ENCODE data around the gene RPL37. TPM values are rescaled to one million over a fixed set of nuclear protein-coding genes. Genes with fewer than 3 reads are reported as not detected.

RPL37 gene
- total and polyA plus RNA-seq, 2 experiments from 2014 or later, result 68.7 to 534 TPM

GRCh38 chr5:40841068-40841805 lies 6.2 kb upstream of the RPL37 start, which contains the start of gene CARD6:
Gene CARD6, plus strand, starts transcription at chr5:40841367. Its CDS starts 16 bp downstream, at chr5:40841383.
- Histone ChIP-seq H3K79me2 (no peaks in the 10 kb centered on the region), H3K4me1 (ENCODE audit: insufficient read depth) (peaks cover 2% of the 10 kb centered on the region), H3K9me2 (replicated peaks; ENCODE audit: insufficient read depth) (no peaks in the 10 kb centered on the region), H3K27ac (peak within 1 kb of the TSS; percentile 83), H3K4me2 (peak within 1 kb of the TSS; percentile 65), H3K4me3 (peak within 1 kb of the TSS; percentile 13), H3K9me3 (ENCODE audit: low read depth) (no peaks in the 10 kb centered on the region), H4K20me1 (ENCODE audit: insufficient read depth, poor library complexity, severe bottlenecking) (no peaks in the 10 kb centered on the region), H2AFZ (peak within 1 kb of the TSS; percentile 38), H3K36me3 (replicated peaks; ENCODE audit: insufficient read depth, low read depth) (no peaks in the 10 kb centered on the region), H3K27me3 (no peaks in the 10 kb centered on the region)
- WGBS (ENCODE audit: low lambda C conversion rate, missing lambda C conversion rate), result 26% methylated on average over 9 of the region's 9 CpGs
- DNase-seq (ENCODE audit: low spot score), result peak; percentile 35
- peak; percentile 26 for TF ChIP-seq CTCF (IDR thresholded peaks at IDR 0.05; ENCODE audit: poor library complexity)
- no peak for TF ChIP-seq EZH2phosphoT487 (IDR thresholded peaks at IDR 0.05; ENCODE audit: low read depth, severe bottlenecking, unreplicated experiment)
- TF ChIP-seq EZH2 (IDR thresholded peaks at IDR 0.05; ENCODE audit: borderline replicate concordance), result no peak

GRCh38 chr5:40838086-40838485 lies 3.1 kb upstream of the RPL37 start:
- Histone ChIP-seq H3K4me2 (no peak overlapping the region), H2AFZ (no peak overlapping the region), H3K4me3 (no peak overlapping the region), H3K79me2 (peaks cover 18% of the 10 kb centered on the region), H3K9me3 (ENCODE audit: low read depth) (no peaks in the 10 kb centered on the region), H3K4me1 (ENCODE audit: insufficient read depth) (peaks cover 11% of the 10 kb centered on the region), H3K27ac (no peak overlapping the region), H3K9me2 (replicated peaks; ENCODE audit: insufficient read depth) (no peaks in the 10 kb centered on the region), H3K36me3 (replicated peaks; ENCODE audit: insufficient read depth, low read depth) (peaks cover 7% of the 10 kb centered on the region), H4K20me1 (ENCODE audit: insufficient read depth, poor library complexity, severe bottlenecking) (peaks cover 11% of the 10 kb centered on the region), H3K27me3 (no peaks in the 10 kb centered on the region)
- TF ChIP-seq EZH2phosphoT487 (IDR thresholded peaks at IDR 0.05; ENCODE audit: low read depth, severe bottlenecking, unreplicated experiment) (no peak), CTCF (IDR thresholded peaks at IDR 0.05; ENCODE audit: poor library complexity) (no peak), EZH2 (IDR thresholded peaks at IDR 0.05; ENCODE audit: borderline replicate concordance) (no peak)
- no peak for DNase-seq (ENCODE audit: low spot score)
- 94% methylated on average over 6 of the region's 6 CpGs for WGBS (ENCODE audit: low lambda C conversion rate, missing lambda C conversion rate)

DNA sequence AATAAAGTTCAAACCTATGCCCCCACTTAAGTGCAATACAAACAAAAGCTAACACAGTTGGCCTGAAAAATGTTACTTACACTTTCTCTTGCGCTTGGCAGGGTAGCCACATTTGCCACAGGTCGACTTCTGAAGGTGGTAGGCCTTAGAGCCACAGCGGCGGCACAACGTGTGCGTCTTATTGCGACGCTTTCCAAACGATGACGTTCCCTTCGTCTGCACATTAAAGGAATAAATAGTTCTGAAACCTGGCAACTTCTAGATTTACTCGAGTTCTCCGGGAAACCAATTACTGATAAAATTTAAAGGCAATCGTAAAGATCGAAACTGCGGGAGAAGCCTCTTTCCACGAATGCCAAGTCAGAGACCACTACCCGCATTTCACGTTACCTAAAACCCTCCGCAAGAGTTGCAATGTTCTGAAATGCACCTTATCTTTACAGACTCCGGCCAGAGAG lies 602 bp downstream of the RPL37 start:
- peaks cover 35% of the 10 kb centered on the region for H4K20me1 ChIP-seq (ENCODE audit: insufficient read depth, poor library complexity, severe bottlenecking)
- peak overlapping the region; percentile 12 for H2AFZ ChIP-seq
- peak; percentile 48 for DNase-seq (ENCODE audit: low spot score)
- no peaks in the 10 kb centered on the region for H3K9me2 ChIP-seq (replicated peaks; ENCODE audit: insufficient read depth)
- H3K27ac ChIP-seq, result peak overlapping the region; percentile 89
- peaks cover 51% of the 10 kb centered on the region for H3K79me2 ChIP-seq
- H3K9me3 ChIP-seq (ENCODE audit: low read depth), result no peaks in the 10 kb centered on the region
- peak overlapping the region; percentile 86 for H3K4me2 ChIP-seq
- TF ChIP-seq CTCF (IDR thresholded peaks at IDR 0.05; ENCODE audit: poor library complexity) (no peak), EZH2 (IDR thresholded peaks at IDR 0.05; ENCODE audit: borderline replicate concordance) (no peak), EZH2phosphoT487 (IDR thresholded peaks at IDR 0.05; ENCODE audit: low read depth, severe bottlenecking, unreplicated experiment) (no peak)
- under 1% methylated on average over 21 of the region's 21 CpGs for WGBS (ENCODE audit: low lambda C conversion rate, missing lambda C conversion rate)
- peaks cover 11% of the 10 kb centered on the region for H3K36me3 ChIP-seq (replicated peaks; ENCODE audit: insufficient read depth, low read depth)
- peaks cover 23% of the 10 kb centered on the region for H3K4me1 ChIP-seq (ENCODE audit: insufficient read depth)
- H3K27me3 ChIP-seq, result no peaks in the 10 kb centered on the region
- H3K4me3 ChIP-seq, result peak overlapping the region; percentile 69
